BE2C (cell line): ENCODE data around the gene RBM23.

ENCODE experiments used
- DNase-seq: peaks from one replicate; pipeline ENCODE4 v3.0.0-alpha.2; 2020
- H3K27me3 ChIP-seq: fragments of 250-450 bp; sonication (Bioruptor Pico); 2 replicates; pipeline ENCODE4 v1.5.1; 2020; ENCODE audit warnings: mild to moderate bottlenecking
- H3K36me3 ChIP-seq: fragments of 250-450 bp; sonication (Bioruptor Pico); 2 replicates; pipeline ENCODE4 v1.5.1; 2020; ENCODE audit warnings: mild to moderate bottlenecking
- H3K4me1 ChIP-seq: fragments of 250-450 bp; sonication (Bioruptor Pico); 2 replicates; pipeline ENCODE4 v1.5.1; 2020
- H3K4me3 ChIP-seq: 2 replicates; pipeline ENCODE4 v1.5.1; 2011; ENCODE audit warnings: low read depth, low read length
- H3K9me3 ChIP-seq: fragments of 250-450 bp; sonication (Bioruptor Pico); 2 replicates; pipeline ENCODE4 v1.5.1; 2020
- TF ChIP-seq, protein P1 (sequence below): IDR thresholded peaks from 2 replicates; pipeline ENCODE4 v1.5.1; 2012; ENCODE audit warnings: mild to moderate bottlenecking, low read depth, low read length

RBM23 gene

DNA sequence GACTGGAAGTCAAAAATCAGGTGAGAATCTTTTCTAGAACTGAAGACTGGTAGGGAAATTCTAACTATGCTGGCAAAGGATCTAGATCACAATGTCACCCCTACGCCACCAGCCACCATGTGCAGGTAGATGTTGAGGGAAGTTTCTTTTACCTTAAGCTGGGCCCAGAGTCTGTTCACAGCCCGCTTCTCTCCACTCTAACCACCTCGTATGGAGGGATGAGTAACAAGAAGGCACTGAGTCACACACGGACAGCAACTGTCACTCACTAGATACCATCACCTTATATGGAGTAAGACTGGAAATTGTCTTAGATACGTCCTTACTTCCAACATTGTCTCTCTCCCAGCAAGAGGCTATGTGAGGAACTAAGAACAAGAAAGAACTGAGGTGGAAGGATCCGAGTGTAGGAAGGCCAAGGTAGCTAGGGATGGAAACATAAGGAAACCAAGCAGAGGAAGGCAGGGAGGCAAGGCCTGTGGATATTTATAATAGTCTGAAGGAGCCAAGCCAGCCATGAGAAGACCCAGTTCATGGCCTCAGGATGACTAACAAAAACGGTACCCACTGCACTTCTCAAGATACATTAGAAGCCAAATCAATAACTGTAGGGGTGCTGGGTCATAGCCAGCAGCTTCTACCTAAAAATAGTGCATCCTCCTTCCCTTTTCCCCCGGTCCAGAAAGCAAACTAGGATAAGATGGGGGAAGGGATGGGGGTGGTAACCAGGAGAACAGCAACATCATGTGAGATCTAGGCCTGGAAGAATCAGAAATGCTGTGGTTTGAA, 20.5 kb downstream of the RBM23 start:
- DNase-seq = no peak

DNA sequence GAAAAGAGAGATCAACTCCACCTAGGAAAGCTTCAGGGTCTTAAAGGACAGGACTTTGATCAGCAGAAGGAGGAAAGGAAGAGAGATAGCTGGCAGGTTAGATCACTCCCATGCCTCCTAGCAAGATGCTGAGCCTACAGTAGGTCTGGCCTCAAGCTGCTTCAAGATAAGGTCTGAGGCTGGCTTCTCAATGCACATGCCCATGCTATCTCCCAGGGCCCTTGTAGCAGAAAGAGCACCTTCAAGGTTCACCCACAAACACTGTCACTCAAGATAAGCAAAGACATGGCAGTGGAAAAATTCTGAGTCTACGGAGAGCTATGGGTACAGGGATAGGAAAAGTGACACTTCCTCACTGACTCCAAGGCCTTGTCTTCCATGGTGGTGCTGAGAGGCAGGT, 21.6 kb downstream of the RBM23 start:
- Histone ChIP-seq H3K9me3 (no peaks in the 10 kb centered on the region), H3K36me3 (peaks cover 21% of the 10 kb centered on the region), H3K27me3 (no peaks in the 10 kb centered on the region), H3K4me1 (no peaks in the 10 kb centered on the region), H3K4me3 (no peak overlapping the region)
- no peak for DNase-seq
- TF ChIP-seq, protein P1, sequence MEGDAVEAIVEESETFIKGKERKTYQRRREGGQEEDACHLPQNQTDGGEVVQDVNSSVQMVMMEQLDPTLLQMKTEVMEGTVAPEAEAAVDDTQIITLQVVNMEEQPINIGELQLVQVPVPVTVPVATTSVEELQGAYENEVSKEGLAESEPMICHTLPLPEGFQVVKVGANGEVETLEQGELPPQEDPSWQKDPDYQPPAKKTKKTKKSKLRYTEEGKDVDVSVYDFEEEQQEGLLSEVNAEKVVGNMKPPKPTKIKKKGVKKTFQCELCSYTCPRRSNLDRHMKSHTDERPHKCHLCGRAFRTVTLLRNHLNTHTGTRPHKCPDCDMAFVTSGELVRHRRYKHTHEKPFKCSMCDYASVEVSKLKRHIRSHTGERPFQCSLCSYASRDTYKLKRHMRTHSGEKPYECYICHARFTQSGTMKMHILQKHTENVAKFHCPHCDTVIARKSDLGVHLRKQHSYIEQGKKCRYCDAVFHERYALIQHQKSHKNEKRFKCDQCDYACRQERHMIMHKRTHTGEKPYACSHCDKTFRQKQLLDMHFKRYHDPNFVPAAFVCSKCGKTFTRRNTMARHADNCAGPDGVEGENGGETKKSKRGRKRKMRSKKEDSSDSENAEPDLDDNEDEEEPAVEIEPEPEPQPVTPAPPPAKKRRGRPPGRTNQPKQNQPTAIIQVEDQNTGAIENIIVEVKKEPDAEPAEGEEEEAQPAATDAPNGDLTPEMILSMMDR = no peak

More for the DNA sequence above, 20.5 kb downstream of the RBM23 start:
- Histone ChIP-seq H3K4me1 (no peaks in the 10 kb centered on the region), H3K27me3 (no peaks in the 10 kb centered on the region), H3K4me3 (no peak overlapping the region), H3K36me3 (peaks cover 30% of the 10 kb centered on the region), H3K9me3 (no peaks in the 10 kb centered on the region)
- TF ChIP-seq, protein P1 = no peak

DNA sequence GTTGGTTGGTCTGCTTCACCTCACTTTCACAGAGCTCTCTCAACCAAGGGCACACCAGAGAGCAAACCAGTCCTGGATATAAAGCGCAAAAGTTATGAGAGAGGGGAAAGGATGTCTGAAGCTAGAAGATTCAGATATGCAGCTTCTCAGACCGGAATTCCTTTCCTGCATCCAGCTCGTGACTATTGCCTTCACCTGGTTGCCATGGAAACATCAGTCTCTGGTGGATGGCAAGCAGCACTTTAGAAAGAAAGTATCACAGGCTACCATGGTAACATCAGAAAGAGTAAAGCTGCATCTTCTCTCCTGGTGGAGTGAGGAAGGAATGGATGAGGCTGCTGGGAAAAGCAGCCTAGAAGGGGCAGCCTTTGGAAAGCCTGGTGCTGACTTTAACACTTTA, 22.2 kb downstream of the RBM23 start:
- H3K27me3 ChIP-seq = no peaks in the 10 kb centered on the region
- H3K4me1 ChIP-seq = no peaks in the 10 kb centered on the region
- DNase-seq = no peak
- H3K4me3 ChIP-seq = no peak overlapping the region
- TF ChIP-seq, protein P1 = no peak
- peaks cover 15% of the 10 kb centered on the region for H3K36me3 ChIP-seq
- no peaks in the 10 kb centered on the region for H3K9me3 ChIP-seq

DNA sequence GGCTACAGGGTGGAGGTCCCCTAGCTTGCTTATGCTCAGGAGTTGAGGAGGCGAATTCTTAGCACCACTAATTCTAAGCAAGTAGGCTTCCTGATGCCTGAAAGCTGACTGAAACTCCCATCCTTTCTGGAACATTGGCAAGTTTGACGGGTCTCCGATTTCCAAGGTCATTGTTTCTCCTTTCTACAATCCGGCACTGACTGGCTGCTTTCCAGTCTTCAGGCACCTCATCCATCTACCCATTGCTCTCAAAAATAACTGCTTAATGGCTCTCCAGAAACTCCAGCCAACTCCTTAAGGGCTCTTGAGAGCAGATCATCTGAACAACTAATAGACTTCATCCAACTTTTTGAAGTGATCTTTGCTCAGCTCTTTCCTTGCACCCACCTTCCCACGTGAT, 22.6 kb downstream of the RBM23 start:
- peaks cover 11% of the 10 kb centered on the region for H3K36me3 ChIP-seq
- TF ChIP-seq, protein P1 = no peak
- no peaks in the 10 kb centered on the region for H3K4me1 ChIP-seq
- no peaks in the 10 kb centered on the region for H3K9me3 ChIP-seq
- H3K4me3 ChIP-seq = no peak overlapping the region
- H3K27me3 ChIP-seq = no peaks in the 10 kb centered on the region
- no peak for DNase-seq

DNA sequence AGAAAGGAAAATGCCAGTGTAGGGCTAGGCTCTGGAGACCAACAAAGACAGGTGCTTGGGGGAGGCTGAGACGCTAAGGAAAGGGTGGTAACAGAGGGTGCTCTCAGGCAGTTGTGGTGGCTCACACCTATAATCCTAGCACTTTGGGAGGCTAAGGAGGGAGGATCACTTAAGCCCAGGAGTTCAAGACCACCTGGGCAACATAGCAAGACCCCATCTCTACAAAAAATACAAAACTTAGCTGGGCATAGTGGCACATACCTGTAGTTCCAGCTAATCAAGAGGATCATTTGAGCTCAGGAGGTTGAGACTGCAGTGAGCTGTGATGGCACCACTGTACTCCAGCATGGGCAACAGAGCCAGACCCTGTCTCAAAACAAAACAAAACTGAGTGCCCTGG, 23.5 kb downstream of the RBM23 start:
- no peak for DNase-seq
- TF ChIP-seq, protein P1 = no peak
- H3K9me3 ChIP-seq = no peaks in the 10 kb centered on the region
- H3K36me3 ChIP-seq = peaks cover 4% of the 10 kb centered on the region; the same call in 1 of the 2 replicates
- no peaks in the 10 kb centered on the region for H3K27me3 ChIP-seq
- no peaks in the 10 kb centered on the region for H3K4me1 ChIP-seq
- no peak overlapping the region for H3K4me3 ChIP-seq

DNA sequence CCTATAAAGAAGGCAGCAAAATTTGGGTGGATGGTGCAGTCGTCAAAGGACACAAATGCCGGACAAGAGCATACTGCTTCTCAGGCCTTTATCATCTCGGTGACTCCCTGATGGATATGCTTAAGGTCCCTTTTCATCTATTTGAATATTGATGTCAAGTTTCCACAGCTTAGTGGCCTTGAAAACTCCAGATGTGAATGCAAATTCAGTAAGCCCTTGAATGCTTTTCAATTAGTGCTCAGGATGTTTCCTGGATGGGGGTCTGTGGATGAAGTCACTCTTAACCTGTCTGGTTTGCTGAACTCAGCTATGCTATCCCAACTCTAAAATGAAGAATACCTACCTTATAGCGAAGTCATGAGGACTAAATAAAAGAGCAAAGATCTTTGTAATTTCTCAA, 25.2 kb downstream of the RBM23 start:
- Histone ChIP-seq H3K9me3 (no peaks in the 10 kb centered on the region), H3K4me3 (no peak overlapping the region), H3K4me1 (no peaks in the 10 kb centered on the region), H3K36me3 (no peaks in the 10 kb centered on the region), H3K27me3 (no peaks in the 10 kb centered on the region)
- TF ChIP-seq, protein P1 = no peak
- no peak for DNase-seq
